ENCODE measurements around the gene ZNF845.

DNA sequence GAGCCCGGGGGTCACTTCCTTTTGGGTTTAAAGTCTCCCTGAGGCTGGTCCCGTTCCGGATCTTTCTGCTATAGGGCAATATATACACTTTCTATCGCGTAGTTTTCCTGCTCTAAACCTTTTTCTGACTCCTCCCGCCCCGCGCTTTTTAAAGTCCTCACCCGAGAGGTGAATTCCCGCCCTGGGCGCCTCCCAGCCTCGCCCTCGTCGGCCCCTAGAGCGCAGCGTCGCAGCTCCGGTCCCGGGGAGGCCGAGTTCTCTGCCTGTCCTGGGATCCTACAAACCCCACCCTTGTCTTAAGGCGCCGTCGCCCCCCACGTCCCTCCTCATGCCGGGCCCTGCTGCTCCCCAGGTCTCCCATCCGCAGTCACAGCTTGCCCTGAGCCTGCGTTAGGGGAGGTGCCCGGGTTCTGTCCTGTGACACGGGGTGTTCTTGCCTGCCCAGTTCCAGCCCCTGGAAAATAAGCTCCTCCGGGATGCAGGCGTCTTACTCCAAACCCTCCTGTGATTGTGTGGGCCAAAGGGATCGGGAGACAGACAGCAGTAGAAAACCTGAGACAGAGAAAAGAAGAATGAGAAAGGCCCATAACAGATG lies 32.4 kb downstream of the ZNF845 start:
- TF ChIP-seq, protein P1, sequence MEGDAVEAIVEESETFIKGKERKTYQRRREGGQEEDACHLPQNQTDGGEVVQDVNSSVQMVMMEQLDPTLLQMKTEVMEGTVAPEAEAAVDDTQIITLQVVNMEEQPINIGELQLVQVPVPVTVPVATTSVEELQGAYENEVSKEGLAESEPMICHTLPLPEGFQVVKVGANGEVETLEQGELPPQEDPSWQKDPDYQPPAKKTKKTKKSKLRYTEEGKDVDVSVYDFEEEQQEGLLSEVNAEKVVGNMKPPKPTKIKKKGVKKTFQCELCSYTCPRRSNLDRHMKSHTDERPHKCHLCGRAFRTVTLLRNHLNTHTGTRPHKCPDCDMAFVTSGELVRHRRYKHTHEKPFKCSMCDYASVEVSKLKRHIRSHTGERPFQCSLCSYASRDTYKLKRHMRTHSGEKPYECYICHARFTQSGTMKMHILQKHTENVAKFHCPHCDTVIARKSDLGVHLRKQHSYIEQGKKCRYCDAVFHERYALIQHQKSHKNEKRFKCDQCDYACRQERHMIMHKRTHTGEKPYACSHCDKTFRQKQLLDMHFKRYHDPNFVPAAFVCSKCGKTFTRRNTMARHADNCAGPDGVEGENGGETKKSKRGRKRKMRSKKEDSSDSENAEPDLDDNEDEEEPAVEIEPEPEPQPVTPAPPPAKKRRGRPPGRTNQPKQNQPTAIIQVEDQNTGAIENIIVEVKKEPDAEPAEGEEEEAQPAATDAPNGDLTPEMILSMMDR (IDR thresholded peaks at IDR 0.05): no peak
- TF ChIP-seq EZH2 (IDR thresholded peaks at IDR 0.05): no peak
- TF ChIP-seq EZH2phosphoT487 (IDR thresholded peaks at IDR 0.05): no peak

All from neural progenitor cell (in vitro differentiated cells).